IMR-90 (cell line): ENCODE results near the gene MICU1. TPM values are rescaled to one million over a fixed set of nuclear protein-coding genes. Genes with fewer than 3 reads are reported as not detected.

ENCODE experiments used
- ATAC-seq: fragments of 200-7000 bp; cut with Tn5 transposase; 2 replicates; pipeline ENCODE4 v1.9.1; 2020; ENCODE audit warnings: low read depth, mild to moderate bottlenecking, moderate library complexity
- BruUV-seq: library from RNA; stranded (reverse); fragments of 400-500 nt; replicated peaks from 2 replicates; lab custom pipeline; 2021; lab: Mats Ljungman, UMichigan
- CTCF ChIA-PET: fragments of 300-600 bp; formaldehyde crosslinking; extraction: SDS; loops from one replicate; lab custom pipeline; 2021; ENCODE audit warnings: antibody characterized with exemption; lab: Yijun Ruan, JAX
- POLR2A ChIA-PET: fragments of 300-600 bp; sonication (Branson Sonifier 250); formaldehyde crosslinking; loops from one replicate; lab custom pipeline; 2022; ENCODE audit warnings: antibody characterized with exemption; ENCODE audit not compliant: unreplicated experiment; lab: Charles Lee
- DNase-seq: peaks from one replicate; pipeline ENCODE4 v3.0.0; 2013
- H2AFZ ChIP-seq: replicated peaks from 2 replicates; pipeline ENCODE3; 2013; ENCODE audit warnings: low read length, mild to moderate bottlenecking; ENCODE audit not compliant: poor library complexity
- H2AK5ac ChIP-seq: 2 replicates; pipeline ENCODE4 v1.6.1; 2013; ENCODE audit warnings: low read depth, low read length, inconsistent platforms
- H2AK9ac ChIP-seq: replicated peaks from 2 replicates; pipeline ENCODE3; 2013; ENCODE audit warnings: mild to moderate bottlenecking, low read depth, low read length, moderate library complexity; ENCODE audit not compliant: poor library complexity
- H2BK120ac ChIP-seq: 2 replicates; pipeline ENCODE4 v1.6.1; 2013; ENCODE audit warnings: low read depth, low read length, inconsistent platforms
- H2BK15ac ChIP-seq: 3 replicates; pipeline ENCODE4 v1.6.1; 2013; ENCODE audit warnings: low read depth, low read length, inconsistent platforms
- H2BK20ac ChIP-seq: 2 replicates; pipeline ENCODE4 v1.6.1; 2013; ENCODE audit warnings: low read depth, mild to moderate bottlenecking, inconsistent platforms, low read length, moderate library complexity
- H2BK5ac ChIP-seq: 2 replicates; pipeline ENCODE4 v1.6.1; 2013; ENCODE audit warnings: mild to moderate bottlenecking, low read depth, low read length, inconsistent platforms; ENCODE audit not compliant: poor library complexity, severe bottlenecking
- H3K14ac ChIP-seq: replicated peaks from 2 replicates; pipeline ENCODE4 v1.6.1; 2013; ENCODE audit warnings: low read depth, low read length, inconsistent platforms
- H3K18ac ChIP-seq: 2 replicates; pipeline ENCODE4 v1.6.1; 2013; ENCODE audit warnings: low read depth, low read length, control low read depth
- H3K23ac ChIP-seq: 2 replicates; pipeline ENCODE4 v1.6.1; 2013; ENCODE audit warnings: low read depth, low read length, inconsistent platforms
- H3K27ac ChIP-seq: 2 replicates; pipeline ENCODE4 v1.5.1; 2013; ENCODE audit warnings: mild to moderate bottlenecking, control low read depth, low read length; ENCODE audit not compliant: insufficient read depth
- H3K27me3 ChIP-seq: 2 replicates; pipeline ENCODE4 v1.6.1; 2013; ENCODE audit warnings: low read length; ENCODE audit not compliant: control insufficient read depth, insufficient read depth
- H3K36me3 ChIP-seq: 2 replicates; pipeline ENCODE4 v1.6.1; 2013; ENCODE audit warnings: low read length, mixed read lengths; ENCODE audit not compliant: control insufficient read depth, insufficient read depth
- H3K4ac ChIP-seq: 2 replicates; pipeline ENCODE4 v1.6.1; 2013; ENCODE audit warnings: low read depth, low read length, inconsistent platforms
- H3K4me1 ChIP-seq: 2 replicates; pipeline ENCODE4 v1.6.1; 2013; ENCODE audit warnings: low read length, mixed read lengths; ENCODE audit not compliant: control insufficient read depth, insufficient read depth
- H3K4me2 ChIP-seq: 2 replicates; pipeline ENCODE4 v1.6.1; 2013; ENCODE audit warnings: low read depth, mild to moderate bottlenecking, control low read depth, low read length, moderate library complexity
- H3K4me3 ChIP-seq: 2 replicates; pipeline ENCODE4 v1.5.1; 2013; ENCODE audit warnings: low read depth, mild to moderate bottlenecking, control low read depth, low read length, moderate library complexity; ENCODE audit not compliant: insufficient read depth
- H3K56ac ChIP-seq: 2 replicates; pipeline ENCODE4 v1.6.1; 2013; ENCODE audit warnings: low read length, inconsistent platforms; ENCODE audit not compliant: insufficient read depth; ENCODE audit errors: extremely low read depth
- H3K79me1 ChIP-seq, 2 experiments: 2 replicates each; pipeline ENCODE4 v1.6.1; 2013; ENCODE audit warnings: low read length in 2 of 2, inconsistent platforms in 1 of 2, low read depth in 1 of 2
- H3K9ac ChIP-seq: 2 replicates; pipeline ENCODE4 v1.6.1; 2013; ENCODE audit warnings: low read depth, low read length, control low read depth
- H3K9me1 ChIP-seq: 2 replicates; pipeline ENCODE4 v1.6.1; 2013; ENCODE audit warnings: low read length, inconsistent platforms; ENCODE audit not compliant: insufficient read depth
- H3K9me3 ChIP-seq: 2 replicates; pipeline ENCODE4 v1.6.1; 2013; ENCODE audit warnings: low read length; ENCODE audit not compliant: control insufficient read depth, insufficient read depth
- H4K20me1 ChIP-seq: 2 replicates; pipeline ENCODE4 v1.6.1; 2013; ENCODE audit warnings: low read length, inconsistent platforms; ENCODE audit not compliant: insufficient read depth
- H4K5ac ChIP-seq: 2 replicates; pipeline ENCODE4 v1.6.1; 2013; ENCODE audit warnings: mild to moderate bottlenecking, low read depth, low read length, control low read depth
- H4K8ac ChIP-seq, 2 experiments: 2 replicates each; pipeline ENCODE4 v1.6.1; 2013; ENCODE audit warnings: low read depth in 2 of 2, low read length in 2 of 2, control low read depth in 1 of 2, inconsistent platforms in 1 of 2
- H4K91ac ChIP-seq: 2 replicates; pipeline ENCODE4 v1.6.1; 2013; ENCODE audit warnings: low read depth, low read length, inconsistent platforms; ENCODE audit not compliant: insufficient read depth
- CEBPB ChIP-seq: IDR thresholded peaks from 2 replicates; pipeline ENCODE4 v1.6.1; 2012; ENCODE audit warnings: low read depth, low read length, improper control_type of control experiment
- CHD1 ChIP-seq: IDR thresholded peaks from 2 replicates; pipeline ENCODE4 v1.6.1; 2012; ENCODE audit warnings: low read depth, low read length, improper control_type of control experiment
- FOS ChIP-seq: fragments of 150-350 bp; IDR thresholded peaks from 2 replicates; pipeline ENCODE4 v1.6.1; 2016; ENCODE audit warnings: low read depth, low read length
- MAFK ChIP-seq: IDR thresholded peaks from 2 replicates; pipeline ENCODE4 v1.6.1; 2012; ENCODE audit warnings: low read depth, low read length, improper control_type of control experiment
- POLR2A ChIP-seq: IDR thresholded peaks from 2 replicates; pipeline ENCODE4 v1.6.1; 2012; ENCODE audit warnings: mild to moderate bottlenecking, low read depth, low read length
- RAD21 ChIP-seq: IDR thresholded peaks from 2 replicates; pipeline ENCODE4 v1.6.1; 2012; ENCODE audit warnings: low read length, improper control_type of control experiment
- RCOR1 ChIP-seq: IDR thresholded peaks from 2 replicates; pipeline ENCODE4 v1.6.1; 2012; ENCODE audit warnings: mild to moderate bottlenecking, low read length, improper control_type of control experiment; ENCODE audit not compliant: insufficient replicate concordance
- RFX5 ChIP-seq: IDR thresholded peaks from 2 replicates; pipeline ENCODE4 v1.8.0; 2012; ENCODE audit warnings: low read depth, mild to moderate bottlenecking, low read length, moderate library complexity
- SMC3 ChIP-seq: fragments of 150-350 bp; IDR thresholded peaks from 2 replicates; pipeline ENCODE4 v1.6.1; 2016; ENCODE audit warnings: low read depth, mild to moderate bottlenecking, antibody characterized with exemption, low read length, moderate library complexity
- dilution Hi-C: fragments of 300-500 bp; cut with HindIII; formaldehyde crosslinking; loops from one replicate; pipeline ENCODE4 v1.14.3; 2018; ENCODE audit warnings: low sequenced_read_pairs; ENCODE audit not compliant: unreplicated experiment
- in situ Hi-C: fragments of 300-500 bp; cut with MboI; formaldehyde crosslinking; loops from 3 replicates; pipeline ENCODE4 v1.14.3; 2019; ENCODE audit warnings: low sequenced_read_pairs, inconsistent platforms, mixed read lengths
- intact Hi-C: fragments of 100-400 bp; cut with micrococcal nuclease; formaldehyde crosslinking; loops from 2 replicates; pipeline ENCODE4 v1.10.0; 2022
- polyA plus RNA-seq, 3 experiments: library from polyadenylated mRNA; depleted of rRNA; stranded (reverse); fragments of >200 nt; gene quantifications; 2 replicates each; pipeline ENCODE4 v1.2.3, GENCODE V29; 2012; ENCODE audit warnings: low replicate concordance in 1 of 3
- total RNA-seq: library from RNA; depleted of rRNA; stranded (reverse); fragments of >200 nt; gene quantifications from 2 replicates; pipeline ENCODE4 v1.2.3, GENCODE V29; 2012
- TF ChIP-seq, protein P1 (sequence below): conservative IDR thresholded peaks from 2 replicates; pipeline ENCODE4 v1.5.1; 2012; ENCODE audit warnings: mild to moderate bottlenecking, low read depth, low read length, improper control_type of control experiment
- TF ChIP-seq, protein P2 (sequence below): fragments of 150-350 bp; IDR thresholded peaks from 2 replicates; pipeline ENCODE4 v1.6.1; 2016; ENCODE audit warnings: low read depth, mild to moderate bottlenecking, low read length, moderate library complexity, borderline replicate concordance

The MICU1 gene
- total and polyA plus RNA-seq, 2 of the 4 experiments (the other 2 are of a cell fraction): 43.6 to 44.7 TPM

DNA sequence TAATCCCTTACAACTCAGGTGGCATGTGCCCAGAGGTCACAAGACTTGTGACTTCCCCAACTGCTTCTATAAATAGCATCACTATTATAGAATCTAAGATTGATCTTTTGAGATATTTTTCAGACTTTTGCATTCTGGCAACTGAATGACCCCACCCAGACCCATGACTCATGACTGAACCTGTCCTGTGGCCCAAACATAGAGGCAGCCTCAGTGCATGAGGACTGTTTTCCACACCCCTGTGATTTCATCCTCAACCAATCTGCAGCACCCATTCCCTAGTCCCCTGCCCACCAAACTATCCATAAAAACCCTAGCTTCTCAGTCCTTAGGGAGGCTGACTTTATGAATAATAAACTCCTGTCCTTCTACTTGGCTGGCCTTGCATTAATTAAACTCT lies 84.5 kb downstream of the MICU1 start:
- Histone ChIP-seq H3K4me3 (no peak overlapping the region), H3K36me3 (peaks cover 12% of the 10 kb centered on the region), H2BK20ac (no peak overlapping the region), H2AK9ac (no peak overlapping the region), H3K9me1 (no peaks in the 10 kb centered on the region), H4K8ac (no peak overlapping the region), H3K9me3 (peaks cover 14% of the 10 kb centered on the region), H2BK120ac (no peak overlapping the region), H4K5ac (no peak overlapping the region), H4K20me1 (no peaks in the 10 kb centered on the region), H3K4me2 (no peak overlapping the region), H3K18ac (no peak overlapping the region), H2AK5ac (no peak overlapping the region), H3K4me1 (peaks cover 3% of the 10 kb centered on the region; the same call in 1 of the 2 replicates), H3K14ac (no peak overlapping the region), H3K23ac (no peak overlapping the region), H3K56ac (no peak overlapping the region), H2BK15ac (no peak overlapping the region), H3K4ac (no peak overlapping the region), H3K79me1 (no peaks in the 10 kb centered on the region; a peak in 2 of 4 replicates), H4K91ac (no peak overlapping the region), H3K27me3 (no peaks in the 10 kb centered on the region), H2AFZ (no peak overlapping the region), H3K27ac (no peak overlapping the region), H2BK5ac (no peak overlapping the region), H3K9ac (no peak overlapping the region)
- ChIA-PET POLR2A (no interaction called here), CTCF (no interaction called here)
- DNase-seq: no peak
- dilution Hi-C loops (no loop called here), in situ Hi-C loops (no loop called here), intact Hi-C loops (no loop called here)
- TF ChIP-seq, protein P1, sequence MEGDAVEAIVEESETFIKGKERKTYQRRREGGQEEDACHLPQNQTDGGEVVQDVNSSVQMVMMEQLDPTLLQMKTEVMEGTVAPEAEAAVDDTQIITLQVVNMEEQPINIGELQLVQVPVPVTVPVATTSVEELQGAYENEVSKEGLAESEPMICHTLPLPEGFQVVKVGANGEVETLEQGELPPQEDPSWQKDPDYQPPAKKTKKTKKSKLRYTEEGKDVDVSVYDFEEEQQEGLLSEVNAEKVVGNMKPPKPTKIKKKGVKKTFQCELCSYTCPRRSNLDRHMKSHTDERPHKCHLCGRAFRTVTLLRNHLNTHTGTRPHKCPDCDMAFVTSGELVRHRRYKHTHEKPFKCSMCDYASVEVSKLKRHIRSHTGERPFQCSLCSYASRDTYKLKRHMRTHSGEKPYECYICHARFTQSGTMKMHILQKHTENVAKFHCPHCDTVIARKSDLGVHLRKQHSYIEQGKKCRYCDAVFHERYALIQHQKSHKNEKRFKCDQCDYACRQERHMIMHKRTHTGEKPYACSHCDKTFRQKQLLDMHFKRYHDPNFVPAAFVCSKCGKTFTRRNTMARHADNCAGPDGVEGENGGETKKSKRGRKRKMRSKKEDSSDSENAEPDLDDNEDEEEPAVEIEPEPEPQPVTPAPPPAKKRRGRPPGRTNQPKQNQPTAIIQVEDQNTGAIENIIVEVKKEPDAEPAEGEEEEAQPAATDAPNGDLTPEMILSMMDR: no peak
- TF ChIP-seq SMC3 (no peak), CHD1 (no peak), POLR2A (no peak), RCOR1 (no peak), RAD21 (no peak), RFX5 (no peak), FOS (no peak), CEBPB (no peak), MAFK (no peak)
- TF ChIP-seq, protein P2, sequence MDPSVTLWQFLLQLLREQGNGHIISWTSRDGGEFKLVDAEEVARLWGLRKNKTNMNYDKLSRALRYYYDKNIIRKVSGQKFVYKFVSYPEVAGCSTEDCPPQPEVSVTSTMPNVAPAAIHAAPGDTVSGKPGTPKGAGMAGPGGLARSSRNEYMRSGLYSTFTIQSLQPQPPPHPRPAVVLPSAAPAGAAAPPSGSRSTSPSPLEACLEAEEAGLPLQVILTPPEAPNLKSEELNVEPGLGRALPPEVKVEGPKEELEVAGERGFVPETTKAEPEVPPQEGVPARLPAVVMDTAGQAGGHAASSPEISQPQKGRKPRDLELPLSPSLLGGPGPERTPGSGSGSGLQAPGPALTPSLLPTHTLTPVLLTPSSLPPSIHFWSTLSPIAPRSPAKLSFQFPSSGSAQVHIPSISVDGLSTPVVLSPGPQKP: no peak
- no peak for ATAC-seq
- no TSS peak for BruUV-seq
